ENCODE results near the gene PI4KA. TPM values are rescaled to one million over a fixed set of nuclear protein-coding genes. Genes with fewer than 3 reads are reported as not detected.

The PI4KA gene
- total and polyA plus RNA-seq, 2 experiments from 2014 or later, result 83.7 to 85.2 TPM

GRCh38 chr22:20866736-20867135 is 8.1 kb upstream of the PI4KA start:
- no peak for TF ChIP-seq CTCF (IDR thresholded peaks at IDR 0.05; ENCODE audit: low read depth, low read length)
- Histone ChIP-seq H3K4me3 (no peak overlapping the region), H3K9me3 (ENCODE audit: low read depth) (no peaks in the 10 kb centered on the region), H3K36me3 (peaks cover 4% of the 10 kb centered on the region), H3K27me3 (no peaks in the 10 kb centered on the region), H3K4me1 (ENCODE audit: low read depth) (peaks cover 17% of the 10 kb centered on the region), H3K27ac (peak overlapping the region; percentile 89)
- DNase-seq (ENCODE audit: low read depth in 1 of 2, low spot score in 1 of 2), result no peak

- Histone ChIP-seq H3K9me3 (ENCODE audit: low read depth) (no peaks in the 10 kb centered on the region), H3K36me3 (peaks cover 4% of the 10 kb centered on the region), H3K4me3 (no peak overlapping the region), H3K4me1 (ENCODE audit: low read depth) (peaks cover 17% of the 10 kb centered on the region), H3K27ac (peak overlapping the region; percentile 89), H3K27me3 (no peaks in the 10 kb centered on the region)
- DNase-seq (ENCODE audit: low read depth in 1 of 2, low spot score in 1 of 2), result no peak
- no peak for TF ChIP-seq CTCF (IDR thresholded peaks at IDR 0.05; ENCODE audit: low read depth, low read length)
These were observed 7.3 kb upstream of the PI4KA start for GRCh38 chr22:20865875-20866445.

- Histone ChIP-seq H3K4me1 (ENCODE audit: low read depth) (peaks cover 17% of the 10 kb centered on the region), H3K27ac (no peak overlapping the region)
- no peak for DNase-seq (ENCODE audit: low read depth in 1 of 2, low spot score in 1 of 2)
These were observed 6.7 kb upstream of the PI4KA start for GRCh38 chr22:20865331-20865730.

GRCh38 chr22:20864186-20864908 is 5.7 kb upstream of the PI4KA start:
- H3K4me1 ChIP-seq (ENCODE audit: low read depth), result peaks cover 23% of the 10 kb centered on the region
- no peak for TF ChIP-seq CTCF (IDR thresholded peaks at IDR 0.05; ENCODE audit: low read depth, low read length)
- no peak overlapping the region for H3K27ac ChIP-seq
- no peaks in the 10 kb centered on the region for H3K9me3 ChIP-seq (ENCODE audit: low read depth)
- no peak overlapping the region for H3K4me3 ChIP-seq
- peak in 1 of 2 donors; percentile 21 for DNase-seq (ENCODE audit: low read depth in 1 of 2, low spot score in 1 of 2)
- no peaks in the 10 kb centered on the region for H3K27me3 ChIP-seq
- H3K36me3 ChIP-seq, result no peaks in the 10 kb centered on the region

More at GRCh38 chr22:20865331-20865730, 6.7 kb upstream of the PI4KA start:
- no peak overlapping the region for H3K4me3 ChIP-seq
- H3K27me3 ChIP-seq, result no peaks in the 10 kb centered on the region
- no peaks in the 10 kb centered on the region for H3K9me3 ChIP-seq (ENCODE audit: low read depth)
- no peak for TF ChIP-seq CTCF (IDR thresholded peaks at IDR 0.05; ENCODE audit: low read depth, low read length)
- no peaks in the 10 kb centered on the region for H3K36me3 ChIP-seq

- no peaks in the 10 kb centered on the region for H3K9me3 ChIP-seq (ENCODE audit: low read depth)
- no peak for DNase-seq (ENCODE audit: low read depth in 1 of 2, low spot score in 1 of 2)
- no peak overlapping the region for H3K27ac ChIP-seq
- H3K27me3 ChIP-seq, result no peaks in the 10 kb centered on the region
- no peaks in the 10 kb centered on the region for H3K36me3 ChIP-seq
- no peak overlapping the region for H3K4me3 ChIP-seq
- no peak for TF ChIP-seq CTCF (IDR thresholded peaks at IDR 0.05; ENCODE audit: low read depth, low read length)
- peaks cover 23% of the 10 kb centered on the region for H3K4me1 ChIP-seq (ENCODE audit: low read depth)
These were observed 4.8 kb upstream of the PI4KA start for GRCh38 chr22:20863366-20863765.

Data from cardiac muscle cell (in vitro differentiated cells and primary cell).